ENCODE data around the gene NFE2L2. TPM values are rescaled to one million over a fixed set of nuclear protein-coding genes. Genes with fewer than 3 reads are reported as not detected.

Gene NFE2L2
- total RNA-seq, 1 experiment from 2014 or later = 26.3 TPM

- H3K9me3 Mint-ChIP-seq = peaks cover 14% of the 10 kb centered on the region
- CTCF ChIA-PET = interaction anchor here (0.6 to 2.7 kb wide), 26 partner anchors 9 to 509 kb away, joined by 3 to 25 read pairs (median 4); partner anchors contain the start of gene NFE2L2
Measured at GRCh38 chr2:177254433-177255226, 9.9 kb downstream of the NFE2L2 start.

GRCh38 chr2:177253704-177254103 lies 10.8 kb downstream of the NFE2L2 start:
- TF ChIP-seq E2F5 (CRISPR knock-in tag; IDR thresholded peaks at IDR 0.05) = no peak
- TF ChIP-seq ZSCAN18 (CRISPR knock-in tag; IDR thresholded peaks at IDR 0.05) = no peak
- no peak for TF ChIP-seq MYBL2 (CRISPR knock-in tag; IDR thresholded peaks at IDR 0.05)
- no peak for TF ChIP-seq ZNF416 (CRISPR knock-in tag; IDR thresholded peaks at IDR 0.05)
- H3K27me3 Mint-ChIP-seq (ENCODE audit: low read depth) = no peaks in the 10 kb centered on the region
- DNase-seq (ENCODE audit: low spot score) (no peak), ATAC-seq (no peak)
- POLR2A ChIA-PET = no interaction called here
- CTCF ChIA-PET = interaction anchor here (1.1 to 2.7 kb wide), 11 partner anchors 10 to 92 kb away, joined by 3 to 25 read pairs (median 6); partner anchors contain the start of gene NFE2L2
- no peak overlapping the region for H3K4me3 Mint-ChIP-seq
- peaks cover 15% of the 10 kb centered on the region for H3K36me3 Mint-ChIP-seq
- peaks cover 55% of the 10 kb centered on the region for H3K4me1 Mint-ChIP-seq
- peaks cover 14% of the 10 kb centered on the region for H3K9me3 Mint-ChIP-seq
- no peak overlapping the region for H3K27ac Mint-ChIP-seq

More at GRCh38 chr2:177254433-177255226, 9.9 kb downstream of the NFE2L2 start:
- peak overlapping the region; percentile 86 for H3K27ac Mint-ChIP-seq
- H3K36me3 Mint-ChIP-seq = peaks cover 18% of the 10 kb centered on the region
- POLR2A ChIA-PET = interaction anchor here (0.9 to 1.6 kb wide), 2 partner anchors 10 to 18 kb away, joined by 3 to 6 read pairs; partner anchors contain the start of gene NFE2L2
- ATAC-seq (peak; percentile 94), DNase-seq (ENCODE audit: low spot score) (peak; percentile 86)
- peaks cover 55% of the 10 kb centered on the region for H3K4me1 Mint-ChIP-seq
- no peaks in the 10 kb centered on the region for H3K27me3 Mint-ChIP-seq (ENCODE audit: low read depth)
- TF ChIP-seq CTCF (IDR thresholded peaks at IDR 0.05) (peak; percentile 90), ZNF532 (CRISPR knock-in tag; IDR thresholded peaks at IDR 0.05; ENCODE audit: borderline replicate concordance) (no peak)
- no peak overlapping the region for H3K4me3 Mint-ChIP-seq

GRCh38 chr2:177252808-177253531 lies 11.6 kb downstream of the NFE2L2 start:
- peaks cover 55% of the 10 kb centered on the region for H3K4me1 Mint-ChIP-seq
- ChIA-PET POLR2A (no interaction called here), CTCF (interaction anchor here (0.9 to 1.2 kb wide), 2 partner anchors 11 to 31 kb away, joined by 3 to 4 read pairs; partner anchors contain the start of gene NFE2L2)
- H3K27ac Mint-ChIP-seq = peak overlapping the region; percentile 14
- peaks cover 9% of the 10 kb centered on the region for H3K9me3 Mint-ChIP-seq
- H3K27me3 Mint-ChIP-seq (ENCODE audit: low read depth) = no peaks in the 10 kb centered on the region
- H3K36me3 Mint-ChIP-seq = peaks cover 10% of the 10 kb centered on the region
- no peak for DNase-seq (ENCODE audit: low spot score)
- no peak for ATAC-seq
- H3K4me3 Mint-ChIP-seq = no peak overlapping the region
- TF ChIP-seq IRF1 (CRISPR knock-in tag; IDR thresholded peaks at IDR 0.05) = no peak
- no peak for TF ChIP-seq ESRRA (CRISPR knock-in tag; IDR thresholded peaks at IDR 0.05; ENCODE audit: borderline replicate concordance)
- no peak for TF ChIP-seq MYBL2 (CRISPR knock-in tag; IDR thresholded peaks at IDR 0.05)
- no peak for TF ChIP-seq TP53 (CRISPR knock-in tag; IDR thresholded peaks at IDR 0.05)
- TF ChIP-seq FOXJ3 (CRISPR knock-in tag; IDR thresholded peaks at IDR 0.05; ENCODE audit: borderline replicate concordance) = no peak
- TF ChIP-seq ZNF219 (CRISPR knock-in tag; IDR thresholded peaks at IDR 0.05; ENCODE audit: borderline replicate concordance) = no peak
- TF ChIP-seq EMX1 (CRISPR knock-in tag; IDR thresholded peaks at IDR 0.05) = no peak
- no peak for TF ChIP-seq IRF2 (CRISPR knock-in tag; IDR thresholded peaks at IDR 0.05; ENCODE audit: borderline replicate concordance, low read depth)
- no peak for TF ChIP-seq ZSCAN18 (CRISPR knock-in tag; IDR thresholded peaks at IDR 0.05)
- TF ChIP-seq USF1 (CRISPR knock-in tag; IDR thresholded peaks at IDR 0.05) = no peak
- TF ChIP-seq USF2 (CRISPR knock-in tag; IDR thresholded peaks at IDR 0.05) = no peak
